Sigmoid colon (tissue), 7 donors: ENCODE data around the gene ISLR2. TPM values are rescaled to one million over a fixed set of nuclear protein-coding genes. Genes with fewer than 3 reads are reported as not detected.

Source experiments
- DNase-seq: peaks from one replicate; pipeline ENCODE4 v3.0.0-alpha.2; 2019
- H3K27ac ChIP-seq, 4 donors: fragments of 200-600 bp; sonication (generic); one replicate each; pipeline ENCODE4 v1.5.1; 2016 to 2019; ENCODE audit warnings: mild to moderate bottlenecking in 1 of 4
- H3K27me3 ChIP-seq, 3 donors: fragments of 200-600 bp; sonication (generic); one replicate each; pipeline ENCODE4 v1.5.1; 2019; ENCODE audit warnings: mild to moderate bottlenecking in 1 of 3
- H3K36me3 ChIP-seq, 4 donors: fragments of 200-600 bp; sonication (generic); one replicate each; pipeline ENCODE4 v1.5.1; 2016 to 2019
- H3K4me1 ChIP-seq, 4 donors: fragments of 200-600 bp; sonication (generic); one replicate each; pipeline ENCODE4 v1.5.1; 2017 to 2019
- H3K4me3 ChIP-seq, 4 donors: fragments of 200-600 bp; sonication (generic); one replicate each; pipeline ENCODE4 v1.5.1; 2017 to 2019; ENCODE audit warnings: mild to moderate bottlenecking in 2 of 4, moderate library complexity in 1 of 4
- H3K9me3 ChIP-seq, 4 donors: fragments of 200-600 bp in 3 of 4; sonication (generic) in 3 of 4; one replicate each; pipeline versions ENCODE4 v1.5.1 to v1.6.1; 2013 to 2019
- EP300 ChIP-seq, 4 donors: sonication (generic); formaldehyde crosslinking; IDR thresholded peaks; one replicate each; pipeline ENCODE4 v1.6.1; 2017; ENCODE audit warnings: antibody characterized with exemption in 4 of 4
- POLR2A ChIP-seq, 2 donors: fragments of 450-650 bp; IDR thresholded peaks; one replicate each; pipeline ENCODE4 v1.6.1; 2016; ENCODE audit warnings: antibody characterized with exemption in 2 of 2, mild to moderate bottlenecking in 2 of 2, moderate library complexity in 2 of 2
- POLR2AphosphoS5 ChIP-seq, 4 donors: sonication (generic); formaldehyde crosslinking; IDR thresholded peaks; one replicate each; pipeline ENCODE4 v1.6.1; 2017; ENCODE audit warnings: antibody characterized with exemption in 4 of 4
- WGBS, 2 donors: extraction: QIAGEN DNeasy Blood & Tissue Kit; methylation state at CpG; one replicate each; pipeline ENCODE4 v1.1.7; 2013; 5-methylcytosine and 5-hydroxymethylcytosine counted together
- intact Hi-C: fragments of 100-400 bp; cut with DNase I; formaldehyde crosslinking; loops from one replicate; pipeline ENCODE4 v1.15.1; 2023
- polyA plus RNA-seq, 3 donors: library from polyadenylated mRNA; stranded (reverse); fragments of 200-250 nt; gene quantifications; one replicate each; pipeline ENCODE4 v1.2.3, GENCODE V29; 2013
- total RNA-seq, 4 donors: library from RNA; depleted of rRNA; stranded (reverse); fragments of >200 nt; gene quantifications; one replicate each; pipeline ENCODE4 v1.1.0, GENCODE V29; 2016
- TF ChIP-seq, protein P1 (sequence below), 4 experiments: fragments of 450-650 bp in 3 of 4; fragments of 200-600 bp in 1 of 4; IDR thresholded peaks; one replicate each; pipeline ENCODE4 v1.5.1; 2016 to 2019; ENCODE audit warnings: antibody characterized with exemption in 4 of 4, mild to moderate bottlenecking in 3 of 4, moderate library complexity in 2 of 4
- donor health status: healthy with polysubstance abuse.
- donor health status: Bipolar disorder and iron deficiency.
- donor health status: healthy.

ISLR2 gene
- total and polyA plus RNA-seq, 7 donors: 0.16 to 2.2 (median 1.1) TPM; not detected in 2

DNA sequence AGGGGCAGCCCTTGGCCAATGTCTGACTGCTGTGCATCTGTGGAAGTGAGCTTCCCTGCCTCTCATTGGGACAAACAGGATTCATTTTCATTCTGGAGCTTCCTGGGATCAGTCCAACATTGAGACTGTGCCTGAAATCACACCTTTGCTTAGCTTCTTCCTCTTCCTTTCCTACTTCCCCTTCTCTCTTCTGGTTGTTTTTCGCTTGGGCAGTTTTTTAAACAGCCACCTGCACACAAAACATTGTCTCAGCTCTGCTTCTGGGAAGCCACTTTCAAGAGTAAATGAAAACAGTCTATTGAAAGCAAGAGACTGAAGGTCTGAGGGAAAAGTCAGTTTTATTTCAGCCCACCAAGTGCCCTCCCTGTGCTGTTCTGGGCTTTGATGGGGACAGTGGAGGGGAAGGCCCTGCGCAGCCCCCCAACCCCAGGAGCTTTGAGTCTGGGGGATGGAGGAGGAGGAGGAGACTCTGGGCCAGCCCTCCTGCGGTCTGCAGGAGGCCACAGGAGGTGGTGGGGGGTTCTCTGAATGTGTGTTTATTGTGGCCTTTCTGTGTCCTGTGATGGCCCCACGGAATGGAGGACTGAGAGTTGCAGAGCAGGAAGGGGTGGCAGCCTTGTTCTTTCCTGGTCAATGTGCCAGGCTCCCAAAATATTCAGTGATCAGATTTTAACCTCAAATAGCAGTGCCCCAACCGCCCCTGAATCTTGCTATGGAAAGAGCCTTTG is 7.8 kb upstream of the ISLR2 start:
- peaks cover 0 to 4% (median 2%) of the 10 kb centered on the region in 4 donors for H3K4me1 ChIP-seq
- 39% methylated on average over 5 of the region's 5 CpGs for WGBS, 2 donors
- intact Hi-C loops: no loop called here
- H3K4me3 ChIP-seq: no peak overlapping the region
- no peaks in the 10 kb centered on the region for H3K9me3 ChIP-seq
- no peak for DNase-seq
- H3K27ac ChIP-seq: no peak overlapping the region
- H3K36me3 ChIP-seq: no peaks in the 10 kb centered on the region
- peaks cover 0 to 64% (median 44%) of the 10 kb centered on the region in 3 donors for H3K27me3 ChIP-seq
- TF ChIP-seq, protein P1, sequence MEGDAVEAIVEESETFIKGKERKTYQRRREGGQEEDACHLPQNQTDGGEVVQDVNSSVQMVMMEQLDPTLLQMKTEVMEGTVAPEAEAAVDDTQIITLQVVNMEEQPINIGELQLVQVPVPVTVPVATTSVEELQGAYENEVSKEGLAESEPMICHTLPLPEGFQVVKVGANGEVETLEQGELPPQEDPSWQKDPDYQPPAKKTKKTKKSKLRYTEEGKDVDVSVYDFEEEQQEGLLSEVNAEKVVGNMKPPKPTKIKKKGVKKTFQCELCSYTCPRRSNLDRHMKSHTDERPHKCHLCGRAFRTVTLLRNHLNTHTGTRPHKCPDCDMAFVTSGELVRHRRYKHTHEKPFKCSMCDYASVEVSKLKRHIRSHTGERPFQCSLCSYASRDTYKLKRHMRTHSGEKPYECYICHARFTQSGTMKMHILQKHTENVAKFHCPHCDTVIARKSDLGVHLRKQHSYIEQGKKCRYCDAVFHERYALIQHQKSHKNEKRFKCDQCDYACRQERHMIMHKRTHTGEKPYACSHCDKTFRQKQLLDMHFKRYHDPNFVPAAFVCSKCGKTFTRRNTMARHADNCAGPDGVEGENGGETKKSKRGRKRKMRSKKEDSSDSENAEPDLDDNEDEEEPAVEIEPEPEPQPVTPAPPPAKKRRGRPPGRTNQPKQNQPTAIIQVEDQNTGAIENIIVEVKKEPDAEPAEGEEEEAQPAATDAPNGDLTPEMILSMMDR (IDR thresholded peaks at IDR 0.05): no peak
- TF ChIP-seq POLR2AphosphoS5 (IDR thresholded peaks at IDR 0.05) (no peak), EP300 (IDR thresholded peaks at IDR 0.05) (no peak), POLR2A (IDR thresholded peaks at IDR 0.05) (no peak)

DNA sequence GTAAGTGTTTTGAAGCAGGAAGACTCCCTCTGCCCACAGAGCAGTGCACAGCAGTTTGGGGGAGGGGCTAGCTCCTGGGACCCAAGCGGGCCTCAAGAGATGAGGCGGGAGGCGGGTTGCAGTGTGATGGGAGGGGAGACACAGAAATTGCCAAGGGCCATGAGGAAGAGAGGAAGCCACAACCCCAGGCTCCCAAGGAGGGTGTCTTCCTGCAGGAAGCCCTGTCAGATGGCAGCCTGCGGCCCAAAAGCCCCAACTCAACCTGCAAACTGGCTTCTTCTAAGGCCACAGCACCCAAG is 7.3 kb upstream of the ISLR2 start:
- intact Hi-C loops: no loop called here
- Histone ChIP-seq H3K36me3 (no peaks in the 10 kb centered on the region), H3K4me1 (peaks cover 0 to 9% (median 7%) of the 10 kb centered on the region in 4 donors), H3K27me3 (peaks cover 0 to 69% (median 49%) of the 10 kb centered on the region in 3 donors), H3K4me3 (no peak overlapping the region), H3K27ac (no peak overlapping the region), H3K9me3 (no peaks in the 10 kb centered on the region)
- WGBS, 2 donors: 21 to 51% methylated on average over 4 of the region's 4 CpGs
- TF ChIP-seq POLR2A (IDR thresholded peaks at IDR 0.05) (no peak), POLR2AphosphoS5 (IDR thresholded peaks at IDR 0.05) (no peak), EP300 (IDR thresholded peaks at IDR 0.05) (no peak)
- TF ChIP-seq, protein P1 (IDR thresholded peaks at IDR 0.05): no peak
- no peak for DNase-seq

DNA sequence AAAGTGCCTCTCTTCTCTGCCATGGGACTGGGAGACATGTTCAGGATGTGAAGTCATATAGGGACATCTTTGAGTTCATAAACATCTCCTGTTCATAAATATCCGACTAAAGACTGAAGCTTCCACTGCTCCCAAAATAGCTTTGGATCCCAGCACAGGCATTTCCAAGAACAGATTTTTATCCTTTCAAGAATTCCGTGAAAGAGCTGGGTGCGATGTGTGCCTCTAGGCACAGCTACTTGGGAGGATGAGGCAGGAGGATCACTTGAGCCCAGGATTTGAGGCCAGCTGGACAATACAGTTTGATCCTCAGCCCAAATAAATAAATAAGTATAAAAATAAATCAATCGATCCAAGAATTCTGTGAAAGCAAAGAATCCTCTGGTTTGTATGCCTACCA is 6.7 kb upstream of the ISLR2 start:
- intact Hi-C loops: no loop called here
- Histone ChIP-seq H3K9me3 (no peaks in the 10 kb centered on the region), H3K27ac (no peak overlapping the region), H3K36me3 (no peaks in the 10 kb centered on the region), H3K4me1 (peaks cover 0 to 15% (median 12%) of the 10 kb centered on the region in 4 donors), H3K27me3 (peaks cover 0 to 75% (median 55%) of the 10 kb centered on the region in 3 donors), H3K4me3 (no peak overlapping the region)
- no peak for DNase-seq
- TF ChIP-seq POLR2A (IDR thresholded peaks at IDR 0.05) (no peak), POLR2AphosphoS5 (IDR thresholded peaks at IDR 0.05) (no peak), EP300 (IDR thresholded peaks at IDR 0.05) (no peak)
- TF ChIP-seq, protein P1 (IDR thresholded peaks at IDR 0.05): no peak
- 78 to 81% methylated on average over 4 of the region's 4 CpGs for WGBS, 2 donors

DNA sequence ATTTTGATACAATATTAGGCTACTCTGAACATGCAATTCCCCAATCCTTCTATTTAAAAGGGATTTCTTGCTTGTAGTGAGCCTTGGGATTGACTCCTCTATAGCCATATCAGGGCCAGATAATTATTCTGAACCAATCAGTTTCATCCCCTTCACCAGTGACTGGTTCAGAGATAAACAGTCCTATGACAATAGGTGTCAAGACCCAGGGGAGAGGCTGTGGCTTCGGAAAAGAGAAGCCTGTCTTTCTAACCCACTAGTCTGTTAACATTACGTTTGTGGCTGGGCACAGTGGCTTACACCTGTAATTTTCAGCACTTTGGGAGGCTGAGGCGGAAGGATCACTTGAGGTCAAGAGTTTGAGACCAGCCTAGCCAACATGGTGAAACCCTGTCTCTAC is 6.2 kb upstream of the ISLR2 start:
- Histone ChIP-seq H3K4me1 (peaks cover 0 to 20% (median 18%) of the 10 kb centered on the region in 4 donors), H3K27ac (no peak overlapping the region), H3K36me3 (no peaks in the 10 kb centered on the region), H3K4me3 (no peak overlapping the region), H3K9me3 (no peaks in the 10 kb centered on the region), H3K27me3 (peaks cover 4 to 80% (median 60%) of the 10 kb centered on the region in 3 donors)
- intact Hi-C loops: no loop called here
- TF ChIP-seq POLR2AphosphoS5 (IDR thresholded peaks at IDR 0.05) (no peak), POLR2A (IDR thresholded peaks at IDR 0.05) (no peak), EP300 (IDR thresholded peaks at IDR 0.05) (no peak)
- TF ChIP-seq, protein P1 (IDR thresholded peaks at IDR 0.05): no peak
- DNase-seq: no peak
- WGBS, 2 donors: 74 to 77% methylated on average over 3 of the region's 3 CpGs
